GM21447 (cell line): ENCODE results near the gene RNPEPL1.

ENCODE experiments used
- ATAC-seq: cut with Tn5 transposase; IDR thresholded peaks from one replicate; pipeline ENCODE4 v1.9.1; 2021; ENCODE audit not compliant: unreplicated experiment

Gene RNPEPL1

GRCh38 chr2:240564561-240565332, 3.5 kb upstream of the RNPEPL1 start:
- ATAC-seq: no peak

- peak; percentile 35 for ATAC-seq
These were observed 2.7 kb upstream of the RNPEPL1 start for GRCh38 chr2:240565333-240566202.

GRCh38 chr2:240566203-240567136, 1.8 kb upstream of the RNPEPL1 start:
- ATAC-seq: peak; percentile 39

- no peak for ATAC-seq
These were observed 980 bp upstream of the RNPEPL1 start for GRCh38 chr2:240567137-240567871.

- ATAC-seq: no peak
These were observed 616 bp downstream of the RNPEPL1 start for GRCh38 chr2:240568678-240569522.

- no peak for ATAC-seq
These were observed 1.3 kb downstream of the RNPEPL1 start for GRCh38 chr2:240569523-240569997.

- ATAC-seq: no peak
These were observed 1.8 kb downstream of the RNPEPL1 start for GRCh38 chr2:240569998-240570530.

GRCh38 chr2:240570531-240571313, 2.4 kb downstream of the RNPEPL1 start:
- ATAC-seq: no peak

- no peak for ATAC-seq
These were observed 3.2 kb downstream of the RNPEPL1 start for GRCh38 chr2:240571314-240571973.

- no peak for ATAC-seq
These were observed 4.1 kb downstream of the RNPEPL1 start for GRCh38 chr2:240572141-240573031.

GRCh38 chr2:240573071-240573515, 4.8 kb downstream of the RNPEPL1 start:
- ATAC-seq: no peak

GRCh38 chr2:240573516-240574385, 5.5 kb downstream of the RNPEPL1 start:
- no peak for ATAC-seq

GRCh38 chr2:240574386-240575100, 6.3 kb downstream of the RNPEPL1 start:
- no peak for ATAC-seq

- ATAC-seq: no peak
These were observed 7.0 kb downstream of the RNPEPL1 start for GRCh38 chr2:240575101-240575965.
